ENCODE results near the gene MAP4.

GRCh38 chr3:47885168-47885567 is 131.0 kb downstream of the MAP4 start:
- no peak for TF ChIP-seq CTCF (IDR thresholded peaks at IDR 0.05)
- TF ChIP-seq POLR2AphosphoS5 (IDR thresholded peaks at IDR 0.05) = no peak
- TF ChIP-seq EP300 (IDR thresholded peaks at IDR 0.05) = no peak
- TF ChIP-seq POLR2A (IDR thresholded peaks at IDR 0.05) = no peak

All from gastroesophageal sphincter (tissue), 3 donors.